IMR-90 (cell line): ENCODE data around the gene GGACT.

ENCODE experiments used
- BHLHE40 ChIP-seq: fragments of 150-350 bp; IDR thresholded peaks from 2 replicates; pipeline ENCODE4 v1.6.1; 2016; ENCODE audit warnings: mild to moderate bottlenecking, low read depth, low read length
- CEBPB ChIP-seq: IDR thresholded peaks from 2 replicates; pipeline ENCODE4 v1.6.1; 2012; ENCODE audit warnings: low read depth, low read length, improper control_type of control experiment
- MAZ ChIP-seq: IDR thresholded peaks from 2 replicates; pipeline ENCODE4 v1.6.1; 2012; ENCODE audit warnings: low read depth, mild to moderate bottlenecking, low read length, improper control_type of control experiment, moderate library complexity, borderline replicate concordance
- POLR2A ChIP-seq: IDR thresholded peaks from 2 replicates; pipeline ENCODE4 v1.6.1; 2012; ENCODE audit warnings: mild to moderate bottlenecking, low read depth, low read length
- RFX5 ChIP-seq: IDR thresholded peaks from 2 replicates; pipeline ENCODE4 v1.8.0; 2012; ENCODE audit warnings: low read depth, mild to moderate bottlenecking, low read length, moderate library complexity
- SMC3 ChIP-seq: fragments of 150-350 bp; IDR thresholded peaks from 2 replicates; pipeline ENCODE4 v1.6.1; 2016; ENCODE audit warnings: low read depth, mild to moderate bottlenecking, antibody characterized with exemption, low read length, moderate library complexity
- TF ChIP-seq, protein P1 (sequence below): conservative IDR thresholded peaks from 2 replicates; pipeline ENCODE4 v1.5.1; 2012; ENCODE audit warnings: mild to moderate bottlenecking, low read depth, low read length, improper control_type of control experiment

DNA sequence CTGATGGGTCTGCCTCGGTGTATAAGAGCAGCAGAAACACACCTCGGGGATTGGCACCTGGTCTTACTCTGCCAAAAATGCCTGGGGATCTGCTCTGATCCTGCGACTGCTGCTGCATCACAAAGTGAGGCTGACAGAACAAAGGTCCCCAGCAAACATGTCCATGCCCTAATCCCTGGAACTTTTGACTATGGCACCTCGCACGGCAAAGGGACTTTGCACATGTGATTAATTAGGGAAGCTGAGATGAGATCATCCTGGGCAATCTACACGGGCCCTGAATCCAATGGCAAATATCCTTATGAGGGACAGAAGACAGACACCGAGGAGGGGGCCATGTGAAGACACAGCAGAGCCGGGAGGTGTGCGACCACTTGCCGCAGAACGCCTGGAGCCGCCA is 8.5 kb downstream of the GGACT start:
- TF ChIP-seq RFX5 (no peak), MAZ (no peak), SMC3 (no peak), POLR2A (no peak), BHLHE40 (no peak), CEBPB (no peak)
- TF ChIP-seq, protein P1, sequence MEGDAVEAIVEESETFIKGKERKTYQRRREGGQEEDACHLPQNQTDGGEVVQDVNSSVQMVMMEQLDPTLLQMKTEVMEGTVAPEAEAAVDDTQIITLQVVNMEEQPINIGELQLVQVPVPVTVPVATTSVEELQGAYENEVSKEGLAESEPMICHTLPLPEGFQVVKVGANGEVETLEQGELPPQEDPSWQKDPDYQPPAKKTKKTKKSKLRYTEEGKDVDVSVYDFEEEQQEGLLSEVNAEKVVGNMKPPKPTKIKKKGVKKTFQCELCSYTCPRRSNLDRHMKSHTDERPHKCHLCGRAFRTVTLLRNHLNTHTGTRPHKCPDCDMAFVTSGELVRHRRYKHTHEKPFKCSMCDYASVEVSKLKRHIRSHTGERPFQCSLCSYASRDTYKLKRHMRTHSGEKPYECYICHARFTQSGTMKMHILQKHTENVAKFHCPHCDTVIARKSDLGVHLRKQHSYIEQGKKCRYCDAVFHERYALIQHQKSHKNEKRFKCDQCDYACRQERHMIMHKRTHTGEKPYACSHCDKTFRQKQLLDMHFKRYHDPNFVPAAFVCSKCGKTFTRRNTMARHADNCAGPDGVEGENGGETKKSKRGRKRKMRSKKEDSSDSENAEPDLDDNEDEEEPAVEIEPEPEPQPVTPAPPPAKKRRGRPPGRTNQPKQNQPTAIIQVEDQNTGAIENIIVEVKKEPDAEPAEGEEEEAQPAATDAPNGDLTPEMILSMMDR: no peak
